Progenitor cell of endocrine pancreas (in vitro differentiated cells): ENCODE measurements around the gene PRMT9. TPM values are rescaled to one million over a fixed set of nuclear protein-coding genes. Genes with fewer than 3 reads are reported as not detected.

Source experiments
- DNase-seq: peaks from one replicate; pipeline ENCODE4 v3.0.0; 2021; ENCODE audit warnings: low spot score; ENCODE audit not compliant: unreplicated experiment
- H3K27ac Mint-ChIP-seq: 2 replicates; pipeline ENCODE4 v1.8.0; 2021; ENCODE audit warnings: mild to moderate bottlenecking, moderate library complexity, mixed read lengths
- H3K27me3 Mint-ChIP-seq: 2 replicates; pipeline ENCODE4 v1.8.0; 2021; ENCODE audit warnings: mixed read lengths
- H3K36me3 Mint-ChIP-seq: 2 replicates; pipeline ENCODE4 v1.8.0; 2022; ENCODE audit warnings: mixed read lengths; ENCODE audit not compliant: insufficient read depth
- H3K4me1 Mint-ChIP-seq: 2 replicates; pipeline ENCODE4 v1.8.0; 2021; ENCODE audit warnings: low read depth, mixed read lengths
- H3K4me3 Mint-ChIP-seq: 2 replicates; pipeline ENCODE4 v1.8.0; 2021; ENCODE audit warnings: low read depth, mild to moderate bottlenecking, moderate library complexity, mixed read lengths
- H3K9me3 Mint-ChIP-seq: 2 replicates; pipeline ENCODE4 v1.8.0; 2021; ENCODE audit warnings: low read depth, mixed read lengths
- CTCF ChIP-seq: fragments of 200-600 bp; sonication (generic); IDR thresholded peaks from one replicate; pipeline ENCODE4 v1.5.0; 2021; ENCODE audit warnings: antibody characterized with exemption, mild to moderate bottlenecking; ENCODE audit not compliant: unreplicated experiment
- total RNA-seq: library from RNA; stranded (reverse); gene quantifications from 2 replicates; pipeline ENCODE4 v1.2.1, GENCODE V29; 2021

PRMT9 gene
- total RNA-seq, 1 donor from 2014 or later = 13.0 TPM

GRCh38 chr4:147616849-147617172, 67.2 kb downstream of the PRMT9 start:
- Mint-ChIP-seq H3K36me3 (peaks cover 3% of the 10 kb centered on the region), H3K4me3 (peak overlapping the region; percentile 93), H3K27ac (peak overlapping the region; percentile 97), H3K9me3 (no peaks in the 10 kb centered on the region), H3K4me1 (peaks cover 22% of the 10 kb centered on the region), H3K27me3 (no peaks in the 10 kb centered on the region)
- no peak for DNase-seq
- no peak for TF ChIP-seq CTCF

GRCh38 chr4:147610686-147611085, 73.3 kb downstream of the PRMT9 start:
- Mint-ChIP-seq H3K4me3 (no peak overlapping the region), H3K4me1 (no peaks in the 10 kb centered on the region), H3K27me3 (no peaks in the 10 kb centered on the region), H3K27ac (no peak overlapping the region), H3K9me3 (no peaks in the 10 kb centered on the region), H3K36me3 (peaks cover 1% of the 10 kb centered on the region)
- TF ChIP-seq CTCF = no peak
- DNase-seq = no peak

- Mint-ChIP-seq H3K4me3 (no peak overlapping the region), H3K9me3 (no peaks in the 10 kb centered on the region), H3K4me1 (no peaks in the 10 kb centered on the region), H3K27me3 (no peaks in the 10 kb centered on the region), H3K36me3 (no peaks in the 10 kb centered on the region), H3K27ac (no peak overlapping the region)
- no peak for DNase-seq
- TF ChIP-seq CTCF = no peak
Observed at GRCh38 chr4:147607471-147607870, 76.5 kb downstream of the PRMT9 start.

- Mint-ChIP-seq H3K9me3 (no peaks in the 10 kb centered on the region), H3K27me3 (no peaks in the 10 kb centered on the region), H3K36me3 (no peaks in the 10 kb centered on the region), H3K4me3 (no peak overlapping the region), H3K4me1 (no peaks in the 10 kb centered on the region), H3K27ac (no peak overlapping the region)
- DNase-seq = no peak
- no peak for TF ChIP-seq CTCF
Observed at GRCh38 chr4:147605499-147605898, 78.5 kb downstream of the PRMT9 start.

GRCh38 chr4:147599769-147600168, 84.2 kb downstream of the PRMT9 start:
- H3K27ac Mint-ChIP-seq = no peak overlapping the region
- TF ChIP-seq CTCF = no peak
- H3K27me3 Mint-ChIP-seq = no peaks in the 10 kb centered on the region
- DNase-seq = no peak
- peaks cover 12% of the 10 kb centered on the region for H3K4me1 Mint-ChIP-seq
- H3K9me3 Mint-ChIP-seq = no peaks in the 10 kb centered on the region
- H3K36me3 Mint-ChIP-seq = no peaks in the 10 kb centered on the region
- H3K4me3 Mint-ChIP-seq = no peak overlapping the region

GRCh38 chr4:147599206-147599605, 84.8 kb downstream of the PRMT9 start:
- DNase-seq = no peak
- no peaks in the 10 kb centered on the region for H3K27me3 Mint-ChIP-seq
- no peak overlapping the region for H3K4me3 Mint-ChIP-seq
- no peak for TF ChIP-seq CTCF
- no peaks in the 10 kb centered on the region for H3K36me3 Mint-ChIP-seq
- H3K4me1 Mint-ChIP-seq = peaks cover 12% of the 10 kb centered on the region
- H3K27ac Mint-ChIP-seq = no peak overlapping the region
- H3K9me3 Mint-ChIP-seq = no peaks in the 10 kb centered on the region
